Mammary epithelial cell (primary cell): Measurements from ENCODE around the gene CPD.

Experiments
- EZH2 ChIP-seq: IDR thresholded peaks from 2 replicates; pipeline ENCODE4 v1.6.1; 2012; ENCODE audit warnings: low read length, inconsistent platforms, borderline replicate concordance
- TF ChIP-seq, protein P1 (sequence below), 2 donors: IDR thresholded peaks in 1 of 2; conservative IDR thresholded peaks in 1 of 2; 2 replicates each; pipeline ENCODE4 v1.5.1; 2011 to 2012; ENCODE audit warnings: inconsistent platforms in 2 of 2, low read length in 2 of 2, mild to moderate bottlenecking in 2 of 2, control low read depth in 1 of 2, low read depth in 1 of 2; ENCODE audit not compliant: insufficient read depth in 1 of 2; ENCODE audit errors: extremely low read depth in 1 of 2

DNA sequence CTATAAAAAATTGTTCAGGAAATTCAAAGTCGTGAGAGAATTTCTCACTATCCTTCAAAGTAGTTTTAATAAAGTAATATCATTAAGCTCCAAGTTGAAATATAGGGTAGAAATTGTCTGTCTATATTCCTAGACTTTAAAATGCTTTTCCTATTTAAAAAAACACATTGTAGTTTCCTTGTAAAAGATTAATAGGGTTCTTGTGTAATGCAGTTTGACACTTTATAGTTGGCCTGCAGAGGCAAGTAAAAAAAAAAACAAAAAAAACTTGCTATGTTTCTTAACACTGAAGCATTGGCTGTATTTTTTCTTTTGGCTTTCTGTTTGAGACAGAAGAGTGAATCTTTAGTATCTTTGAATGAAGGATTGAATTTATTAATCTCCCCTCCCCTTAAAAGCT lies 17.4 kb downstream of the CPD start:
- TF ChIP-seq EZH2, result no peak
- TF ChIP-seq, protein P1, sequence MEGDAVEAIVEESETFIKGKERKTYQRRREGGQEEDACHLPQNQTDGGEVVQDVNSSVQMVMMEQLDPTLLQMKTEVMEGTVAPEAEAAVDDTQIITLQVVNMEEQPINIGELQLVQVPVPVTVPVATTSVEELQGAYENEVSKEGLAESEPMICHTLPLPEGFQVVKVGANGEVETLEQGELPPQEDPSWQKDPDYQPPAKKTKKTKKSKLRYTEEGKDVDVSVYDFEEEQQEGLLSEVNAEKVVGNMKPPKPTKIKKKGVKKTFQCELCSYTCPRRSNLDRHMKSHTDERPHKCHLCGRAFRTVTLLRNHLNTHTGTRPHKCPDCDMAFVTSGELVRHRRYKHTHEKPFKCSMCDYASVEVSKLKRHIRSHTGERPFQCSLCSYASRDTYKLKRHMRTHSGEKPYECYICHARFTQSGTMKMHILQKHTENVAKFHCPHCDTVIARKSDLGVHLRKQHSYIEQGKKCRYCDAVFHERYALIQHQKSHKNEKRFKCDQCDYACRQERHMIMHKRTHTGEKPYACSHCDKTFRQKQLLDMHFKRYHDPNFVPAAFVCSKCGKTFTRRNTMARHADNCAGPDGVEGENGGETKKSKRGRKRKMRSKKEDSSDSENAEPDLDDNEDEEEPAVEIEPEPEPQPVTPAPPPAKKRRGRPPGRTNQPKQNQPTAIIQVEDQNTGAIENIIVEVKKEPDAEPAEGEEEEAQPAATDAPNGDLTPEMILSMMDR (conservative IDR thresholded peaks at IDR 0.05 in 1 of 2, IDR thresholded peaks at IDR 0.05 in 1 of 2; ENCODE audit: extremely low read depth in 1 of 2, insufficient read depth in 1 of 2, low read depth in 1 of 2, low read length in 2 of 2), result no peak
